ENCODE measurements around the gene EGLN3.

DNA sequence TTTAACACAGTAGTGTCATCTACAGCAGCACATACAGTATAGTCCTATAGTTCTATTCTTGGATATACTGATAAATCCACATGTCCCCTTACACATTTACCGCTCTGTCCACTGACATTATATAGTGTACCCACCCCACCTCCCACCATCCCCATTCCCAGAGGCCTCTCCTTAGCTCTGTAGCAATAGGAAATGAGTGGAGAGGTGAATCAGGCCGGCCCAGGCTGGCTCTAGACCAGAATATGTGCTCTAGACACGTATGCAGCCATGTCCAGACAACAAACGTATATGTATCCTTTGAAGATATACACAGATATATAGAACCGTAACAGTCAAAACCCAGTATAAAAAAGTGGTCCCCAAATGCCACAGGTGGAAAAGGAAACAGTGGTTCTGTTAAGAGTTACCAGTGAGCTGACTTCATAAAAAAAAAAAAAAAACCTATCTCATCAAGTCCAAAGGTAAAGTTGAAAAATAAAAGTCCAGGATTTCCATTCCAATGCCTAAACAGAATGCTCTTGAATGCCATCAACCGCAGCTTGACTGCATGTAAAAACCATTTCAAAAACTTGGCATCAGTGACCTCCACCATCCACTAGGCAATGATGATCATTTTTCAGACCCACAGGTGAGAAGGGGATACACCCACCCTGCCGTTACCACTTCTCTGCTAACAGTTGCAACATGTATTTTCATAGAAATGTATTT is 16.7 kb downstream of the EGLN3 start:
- TF ChIP-seq, protein P1, sequence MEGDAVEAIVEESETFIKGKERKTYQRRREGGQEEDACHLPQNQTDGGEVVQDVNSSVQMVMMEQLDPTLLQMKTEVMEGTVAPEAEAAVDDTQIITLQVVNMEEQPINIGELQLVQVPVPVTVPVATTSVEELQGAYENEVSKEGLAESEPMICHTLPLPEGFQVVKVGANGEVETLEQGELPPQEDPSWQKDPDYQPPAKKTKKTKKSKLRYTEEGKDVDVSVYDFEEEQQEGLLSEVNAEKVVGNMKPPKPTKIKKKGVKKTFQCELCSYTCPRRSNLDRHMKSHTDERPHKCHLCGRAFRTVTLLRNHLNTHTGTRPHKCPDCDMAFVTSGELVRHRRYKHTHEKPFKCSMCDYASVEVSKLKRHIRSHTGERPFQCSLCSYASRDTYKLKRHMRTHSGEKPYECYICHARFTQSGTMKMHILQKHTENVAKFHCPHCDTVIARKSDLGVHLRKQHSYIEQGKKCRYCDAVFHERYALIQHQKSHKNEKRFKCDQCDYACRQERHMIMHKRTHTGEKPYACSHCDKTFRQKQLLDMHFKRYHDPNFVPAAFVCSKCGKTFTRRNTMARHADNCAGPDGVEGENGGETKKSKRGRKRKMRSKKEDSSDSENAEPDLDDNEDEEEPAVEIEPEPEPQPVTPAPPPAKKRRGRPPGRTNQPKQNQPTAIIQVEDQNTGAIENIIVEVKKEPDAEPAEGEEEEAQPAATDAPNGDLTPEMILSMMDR (IDR thresholded peaks at IDR 0.05): no peak
- TF ChIP-seq POLR2A (IDR thresholded peaks at IDR 0.05): no peak
